ENCODE measurements around the gene SIVA1. TPM values are rescaled to one million over a fixed set of nuclear protein-coding genes. Genes with fewer than 3 reads are reported as not detected.
A peak's percentile ranks its signal among the peaks of the same experiment; 100 is the strongest.

The SIVA1 gene
- total and polyA plus RNA-seq, 9 of the 15 experiments (the other 6 are each of a cell fraction or from before 2014, with no cell fraction given), result 4.2 to 186 (median 54.2) TPM

DNA sequence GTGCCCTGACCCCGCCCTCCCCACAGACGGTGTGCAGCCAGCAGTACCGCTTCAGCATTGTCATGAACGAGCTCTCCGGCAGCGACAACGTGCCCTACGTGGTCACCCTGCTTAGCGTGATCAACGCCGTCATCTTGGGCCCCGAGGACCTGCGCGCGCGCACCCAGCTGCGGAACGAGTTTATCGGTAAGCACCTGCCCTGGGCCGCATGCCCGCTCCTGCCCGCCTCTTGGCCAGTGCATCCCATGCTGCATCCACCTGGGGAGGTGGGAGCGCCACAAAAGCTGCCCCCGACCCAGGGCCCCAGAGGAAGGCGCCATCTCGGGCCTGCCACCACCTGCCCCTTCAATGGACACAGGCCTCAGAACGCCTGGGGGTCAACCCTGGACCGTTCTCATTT lies 49.7 kb upstream of the SIVA1 start:
- Histone ChIP-seq H3K4me1 (replicated peaks in 1 of 2; ENCODE audit: control insufficient read depth in 2 of 2, insufficient read depth in 2 of 2, low read length in 2 of 2) (peaks cover 15 to 67% of the 10 kb centered on the region in 2 experiments; a peak in 4 of 5 replicates), H4K20me1 (replicated peaks; ENCODE audit: control insufficient read depth, insufficient read depth, low read length) (no peaks in the 10 kb centered on the region), H3K4me3 (no peak overlapping the region), H3K9ac (ENCODE audit: insufficient read depth in 1 of 2, low read depth in 2 of 2, low read length in 2 of 2) (no peak overlapping the region), H3K4me2 (ENCODE audit: insufficient read depth, low read length) (no peak overlapping the region), H3K9me1 (ENCODE audit: control insufficient read depth, insufficient read depth, low read length) (no peaks in the 10 kb centered on the region), H3K27ac (ENCODE audit: extremely low read depth, low read depth, low read length) (no peak overlapping the region), H3K36me3 (ENCODE audit: control insufficient read depth, insufficient read depth, low read length) (peaks cover 33% of the 10 kb centered on the region; the same call in 2 of the 3 replicates), H2AFZ (ENCODE audit: low read depth, low read length) (no peak overlapping the region), H3K9me3 (replicated peaks; ENCODE audit: control insufficient read depth, insufficient read depth, low read depth, low read length) (no peaks in the 10 kb centered on the region), H3K27me3 (ENCODE audit: control insufficient read depth in 2 of 2, insufficient read depth in 2 of 2, low read length in 2 of 2) (no peaks in the 10 kb centered on the region), H3K79me2 (ENCODE audit: control insufficient read depth, insufficient read depth, low read length) (no peaks in the 10 kb centered on the region)
- TF ChIP-seq POLR3G (IDR thresholded peaks at IDR 0.05; ENCODE audit: extremely low read depth, insufficient read length, insufficient replicate concordance) (no peak), POLR2G (IDR thresholded peaks at IDR 0.05; ENCODE audit: low read depth, low read length) (0 out of 2 replicates have a peak, but pooled peaks have one; percentile 13)
- FAIRE-seq, result no peak
- ChIA-PET CTCF (ENCODE audit: low intra/inter-chr PET ratio) (no interaction called here), POLR2A (interaction anchor here (0.6 to 1.1 kb wide), 3 partner anchors 9 to 1940 kb away, joined by 3 read pairs; no protein-coding TSS in a partner anchor)
- 91% methylated on average over 8 of the region's 28 CpGs for WGBS (ENCODE audit: insufficient coverage, low coverage, missing lambda C conversion rate)
- in situ Hi-C loops (cut with MboI), result no loop called here
- DNase-seq (ENCODE audit: extremely low read depth in 1 of 4, low spot score in 3 of 4), result no peak
- intact Hi-C loops (cut with micrococcal nuclease), result no loop called here
- ATAC-seq, result no peak
- no TSS peak for BruUV-seq (replicated peaks)

DNA sequence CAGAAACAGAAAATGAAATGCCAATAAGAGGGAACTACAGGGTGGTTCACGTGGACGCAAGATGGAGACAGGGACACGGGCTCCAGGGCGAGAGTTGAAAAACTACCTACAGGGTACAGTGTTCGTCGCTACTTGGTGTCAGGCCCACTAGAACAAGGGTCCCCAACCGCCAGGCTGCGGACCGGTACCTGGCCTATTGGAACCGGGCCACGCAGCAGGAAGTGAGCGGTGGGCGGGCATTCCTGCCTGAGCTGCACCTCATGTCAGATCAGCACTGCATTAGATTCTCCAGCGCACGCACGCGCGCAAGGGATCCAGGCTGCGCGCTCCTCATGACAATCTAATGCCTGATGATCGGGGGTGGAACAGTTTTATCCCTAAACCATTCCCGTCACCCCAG lies 48.7 kb upstream of the SIVA1 start:
- intact Hi-C loops (cut with micrococcal nuclease) (no loop called here), in situ Hi-C loops (cut with MboI) (no loop called here)
- no peak for FAIRE-seq
- H3K4me3 ChIP-seq, result no peak overlapping the region
- peaks cover 15 to 65% of the 10 kb centered on the region in 2 experiments; a peak in 4 of 5 replicates for H3K4me1 ChIP-seq (replicated peaks in 1 of 2; ENCODE audit: control insufficient read depth in 2 of 2, insufficient read depth in 2 of 2, low read length in 2 of 2)
- no peak for ATAC-seq
- H3K4me2 ChIP-seq (ENCODE audit: insufficient read depth, low read length), result no peak overlapping the region
- CTCF ChIA-PET (ENCODE audit: low intra/inter-chr PET ratio), result no interaction called here
- H3K9me1 ChIP-seq (ENCODE audit: control insufficient read depth, insufficient read depth, low read length), result no peaks in the 10 kb centered on the region
- TF ChIP-seq, protein P1, sequence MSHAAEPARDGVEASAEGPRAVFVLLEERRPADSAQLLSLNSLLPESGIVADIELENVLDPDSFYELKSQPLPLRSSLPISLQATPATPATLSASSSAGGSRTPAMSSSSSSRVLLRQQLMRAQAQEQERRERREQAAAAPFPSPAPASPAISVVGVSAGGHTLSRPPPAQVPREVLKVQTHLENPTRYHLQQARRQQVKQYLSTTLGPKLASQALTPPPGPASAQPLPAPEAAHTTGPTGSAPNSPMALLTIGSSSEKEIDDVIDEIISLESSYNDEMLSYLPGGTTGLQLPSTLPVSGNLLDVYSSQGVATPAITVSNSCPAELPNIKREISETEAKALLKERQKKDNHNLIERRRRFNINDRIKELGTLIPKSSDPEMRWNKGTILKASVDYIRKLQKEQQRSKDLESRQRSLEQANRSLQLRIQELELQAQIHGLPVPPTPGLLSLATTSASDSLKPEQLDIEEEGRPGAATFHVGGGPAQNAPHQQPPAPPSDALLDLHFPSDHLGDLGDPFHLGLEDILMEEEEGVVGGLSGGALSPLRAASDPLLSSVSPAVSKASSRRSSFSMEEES (CRISPR knock-in tag; IDR thresholded peaks at IDR 0.05), result no peak
- TF ChIP-seq, protein P2, sequence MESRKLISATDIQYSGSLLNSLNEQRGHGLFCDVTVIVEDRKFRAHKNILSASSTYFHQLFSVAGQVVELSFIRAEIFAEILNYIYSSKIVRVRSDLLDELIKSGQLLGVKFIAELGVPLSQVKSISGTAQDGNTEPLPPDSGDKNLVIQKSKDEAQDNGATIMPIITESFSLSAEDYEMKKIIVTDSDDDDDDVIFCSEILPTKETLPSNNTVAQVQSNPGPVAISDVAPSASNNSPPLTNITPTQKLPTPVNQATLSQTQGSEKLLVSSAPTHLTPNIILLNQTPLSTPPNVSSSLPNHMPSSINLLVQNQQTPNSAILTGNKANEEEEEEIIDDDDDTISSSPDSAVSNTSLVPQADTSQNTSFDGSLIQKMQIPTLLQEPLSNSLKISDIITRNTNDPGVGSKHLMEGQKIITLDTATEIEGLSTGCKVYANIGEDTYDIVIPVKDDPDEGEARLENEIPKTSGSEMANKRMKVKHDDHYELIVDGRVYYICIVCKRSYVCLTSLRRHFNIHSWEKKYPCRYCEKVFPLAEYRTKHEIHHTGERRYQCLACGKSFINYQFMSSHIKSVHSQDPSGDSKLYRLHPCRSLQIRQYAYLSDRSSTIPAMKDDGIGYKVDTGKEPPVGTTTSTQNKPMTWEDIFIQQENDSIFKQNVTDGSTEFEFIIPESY (CRISPR knock-in tag; IDR thresholded peaks at IDR 0.05), result peak; percentile 69; the same call in 1 of the 2 replicates
- no peak for TF ChIP-seq RAD21 (CRISPR knock-in tag; conservative IDR thresholded peaks at IDR 0.05 in 1 of 2, IDR thresholded peaks at IDR 0.05 in 1 of 2)
- H3K79me2 ChIP-seq (ENCODE audit: control insufficient read depth, insufficient read depth, low read length), result no peaks in the 10 kb centered on the region
- H4K20me1 ChIP-seq (replicated peaks; ENCODE audit: control insufficient read depth, insufficient read depth, low read length), result no peaks in the 10 kb centered on the region
- H3K27me3 ChIP-seq (ENCODE audit: control insufficient read depth in 2 of 2, insufficient read depth in 2 of 2, low read length in 2 of 2), result no peaks in the 10 kb centered on the region
- TSS peak; percentile 38 for BruUV-seq (replicated peaks)
- POLR2A ChIA-PET, result interaction anchor here (1.1 kb wide), 1 partner anchor 10 kb away, joined by 3 read pairs; no protein-coding TSS in a partner anchor
- H3K27ac ChIP-seq (ENCODE audit: extremely low read depth, low read depth, low read length), result no peak overlapping the region
- DNase-seq (ENCODE audit: extremely low read depth in 1 of 4, low spot score in 3 of 4), result no peak
- peaks cover 33% of the 10 kb centered on the region; the same call in 2 of the 3 replicates for H3K36me3 ChIP-seq (ENCODE audit: control insufficient read depth, insufficient read depth, low read length)
- H3K9me3 ChIP-seq (replicated peaks; ENCODE audit: control insufficient read depth, insufficient read depth, low read depth, low read length), result no peaks in the 10 kb centered on the region
- 93% methylated on average over 9 of the region's 22 CpGs for WGBS (ENCODE audit: insufficient coverage, low coverage, missing lambda C conversion rate)
- no peak overlapping the region for H3K9ac ChIP-seq (ENCODE audit: insufficient read depth in 1 of 2, low read depth in 2 of 2, low read length in 2 of 2)
- no peak overlapping the region for H2AFZ ChIP-seq (ENCODE audit: low read depth, low read length)

Measured in K562 (cell line).